ENCODE measurements around the gene NOS3.

NOS3 gene

DNA sequence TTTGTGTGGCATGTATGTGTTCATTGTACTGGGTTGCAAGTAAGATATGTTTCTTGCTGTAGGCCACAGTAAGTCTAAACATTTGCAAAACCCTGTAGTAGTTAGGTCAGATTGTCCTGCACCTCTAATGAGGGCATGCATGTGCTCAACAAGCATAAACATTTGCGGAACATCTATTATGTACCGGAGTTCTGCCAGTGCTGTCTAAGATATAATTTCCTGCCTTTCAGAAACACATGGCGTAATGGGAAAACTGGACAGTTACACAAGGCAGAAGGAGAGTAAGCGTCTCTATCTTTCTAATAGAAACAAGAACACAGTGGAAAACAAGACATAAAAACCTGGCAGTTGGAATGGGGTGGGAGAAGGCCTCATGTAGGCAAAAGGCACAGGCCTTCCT, 40.2 kb downstream of the NOS3 start:
- Histone ChIP-seq H3K36me3 (ENCODE audit: control insufficient read depth, insufficient read depth, low read length) (no peaks in the 10 kb centered on the region), H3K23ac (ENCODE audit: low read length) (no peak overlapping the region), H3K79me2 (ENCODE audit: control insufficient read depth, insufficient read depth, low read length) (no peaks in the 10 kb centered on the region)

DNA sequence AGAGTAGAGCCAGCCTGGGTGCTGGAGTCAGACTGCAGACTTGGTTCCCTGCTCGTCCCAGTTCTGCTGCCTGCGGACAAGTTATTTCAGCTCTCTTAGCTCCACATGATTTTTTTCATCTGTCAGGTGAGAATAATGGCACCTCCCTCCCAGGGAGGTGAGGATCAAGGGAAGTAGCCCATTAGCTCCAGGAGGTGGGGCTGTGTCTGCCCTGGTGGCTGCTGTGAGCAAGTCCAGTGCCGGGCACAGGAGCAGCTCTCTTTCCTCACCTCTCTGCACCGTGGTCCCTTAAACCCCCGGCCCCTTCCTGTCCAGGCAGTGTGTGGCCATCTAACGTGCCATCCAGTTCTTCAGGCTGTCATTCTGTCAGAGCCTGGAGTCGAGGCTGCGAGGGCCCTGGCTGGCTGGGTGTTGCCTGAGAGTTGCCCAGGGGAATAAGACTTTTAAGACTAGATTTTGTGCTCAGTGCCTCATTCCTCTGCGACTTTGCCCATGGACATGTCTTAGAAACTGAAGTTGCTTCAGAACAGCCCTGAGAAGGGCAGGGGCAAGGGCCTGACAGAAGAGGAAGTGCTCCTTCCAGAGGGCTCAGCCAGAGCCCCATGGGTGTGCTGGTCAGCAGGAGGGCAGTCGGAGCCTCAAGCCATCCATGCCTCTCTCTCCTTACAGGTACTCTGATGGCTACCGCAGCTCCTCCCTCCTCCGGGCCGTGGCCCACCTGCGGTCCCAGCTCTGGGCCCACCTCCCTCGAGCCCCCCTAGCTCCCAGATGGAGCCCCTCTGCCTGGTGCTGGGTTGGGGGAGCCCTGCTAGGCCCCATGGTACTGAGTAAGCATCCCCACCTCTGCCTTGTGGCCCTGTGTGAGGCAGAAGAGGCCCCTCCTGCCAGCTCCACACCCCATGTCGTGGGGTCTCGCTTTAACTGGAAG, 42.4 kb downstream of the NOS3 start:
- H4K8ac ChIP-seq (ENCODE audit: low read depth, low read length) = no peak overlapping the region
- no peak overlapping the region for H2BK15ac ChIP-seq (replicated peaks; ENCODE audit: low read depth)
- H3K79me2 ChIP-seq (ENCODE audit: control insufficient read depth, insufficient read depth, low read length) = no peaks in the 10 kb centered on the region
- peak; percentile 69 for DNase-seq
- H3K4ac ChIP-seq (ENCODE audit: low read depth, low read length) = no peak overlapping the region
- peaks cover 2% of the 10 kb centered on the region for H3K36me3 ChIP-seq (ENCODE audit: control insufficient read depth, insufficient read depth, low read length)
- H3K23ac ChIP-seq (ENCODE audit: low read length) = no peak overlapping the region
- no peak overlapping the region for H3K56ac ChIP-seq (ENCODE audit: low read length)
- WGBS (ENCODE audit: extremely low coverage, insufficient coverage, low lambda C conversion rate) = no CpG with 5 or more reads among the region's 17 CpGs
- H3K4me2 ChIP-seq (ENCODE audit: low read length) = no peak overlapping the region
- no peak overlapping the region for H3K27ac ChIP-seq (ENCODE audit: low read depth, low read length)
- no peak overlapping the region for H3K18ac ChIP-seq (ENCODE audit: low read length)
- H2AK5ac ChIP-seq (ENCODE audit: low read length) = no peak overlapping the region
- H2BK5ac ChIP-seq (ENCODE audit: low read length) = no peak overlapping the region
- no peaks in the 10 kb centered on the region for H3K4me1 ChIP-seq (ENCODE audit: control insufficient read depth, low read depth, low read length)
- no peaks in the 10 kb centered on the region for H3K79me1 ChIP-seq (ENCODE audit: low read length)
- no peak overlapping the region for H4K5ac ChIP-seq (ENCODE audit: low read length)
- H2BK120ac ChIP-seq (ENCODE audit: low read depth, low read length) = no peak overlapping the region
- no peaks in the 10 kb centered on the region for H3K27me3 ChIP-seq (ENCODE audit: insufficient read depth, low read length, poor library complexity)
- H3K4me3 ChIP-seq (ENCODE audit: low read length) = no peak overlapping the region
- H3K9ac ChIP-seq (ENCODE audit: low read length) = no peak overlapping the region

More for the DNA sequence above, 40.2 kb downstream of the NOS3 start:
- Histone ChIP-seq H3K79me1 (ENCODE audit: low read length) (no peaks in the 10 kb centered on the region), H4K8ac (ENCODE audit: low read depth, low read length) (no peak overlapping the region), H2BK15ac (replicated peaks; ENCODE audit: low read depth) (no peak overlapping the region), H2BK5ac (ENCODE audit: low read length) (no peak overlapping the region), H3K27ac (ENCODE audit: low read depth, low read length) (no peak overlapping the region), H3K18ac (ENCODE audit: low read length) (no peak overlapping the region), H3K4me3 (ENCODE audit: low read length) (no peak overlapping the region), H4K5ac (ENCODE audit: low read length) (no peak overlapping the region), H3K4ac (ENCODE audit: low read depth, low read length) (no peak overlapping the region), H3K4me1 (ENCODE audit: control insufficient read depth, low read depth, low read length) (no peaks in the 10 kb centered on the region), H3K9ac (ENCODE audit: low read length) (no peak overlapping the region), H2BK120ac (ENCODE audit: low read depth, low read length) (no peak overlapping the region), H2AK5ac (ENCODE audit: low read length) (no peak overlapping the region), H3K4me2 (ENCODE audit: low read length) (no peak overlapping the region), H3K56ac (ENCODE audit: low read length) (no peak overlapping the region), H3K27me3 (ENCODE audit: insufficient read depth, low read length, poor library complexity) (no peaks in the 10 kb centered on the region)
- DNase-seq = no peak
- no CpG with 5 or more reads among the region's 4 CpGs for WGBS (ENCODE audit: extremely low coverage, insufficient coverage, low lambda C conversion rate)

- Histone ChIP-seq H2BK120ac (ENCODE audit: low read depth, low read length) (no peak overlapping the region), H3K27ac (ENCODE audit: low read depth, low read length) (no peak overlapping the region), H3K4me1 (ENCODE audit: control insufficient read depth, low read depth, low read length) (no peaks in the 10 kb centered on the region), H3K23ac (ENCODE audit: low read length) (no peak overlapping the region), H3K79me1 (ENCODE audit: low read length) (no peaks in the 10 kb centered on the region), H3K79me2 (ENCODE audit: control insufficient read depth, insufficient read depth, low read length) (no peaks in the 10 kb centered on the region), H3K4me3 (ENCODE audit: low read length) (no peak overlapping the region), H3K36me3 (ENCODE audit: control insufficient read depth, insufficient read depth, low read length) (peaks cover 2% of the 10 kb centered on the region), H2BK15ac (replicated peaks; ENCODE audit: low read depth) (no peak overlapping the region), H2AK5ac (ENCODE audit: low read length) (no peak overlapping the region), H4K5ac (ENCODE audit: low read length) (no peak overlapping the region), H4K8ac (ENCODE audit: low read depth, low read length) (no peak overlapping the region), H3K56ac (ENCODE audit: low read length) (no peak overlapping the region), H3K4me2 (ENCODE audit: low read length) (no peak overlapping the region), H3K18ac (ENCODE audit: low read length) (no peak overlapping the region), H3K27me3 (ENCODE audit: insufficient read depth, low read length, poor library complexity) (no peaks in the 10 kb centered on the region), H3K9ac (ENCODE audit: low read length) (no peak overlapping the region), H2BK5ac (ENCODE audit: low read length) (no peak overlapping the region), H3K4ac (ENCODE audit: low read depth, low read length) (no peak overlapping the region)
- no peak for DNase-seq
- WGBS (ENCODE audit: extremely low coverage, insufficient coverage, low lambda C conversion rate) = no CpG with 5 or more reads among the region's 5 CpGs
Observed at GRCh38 chr7:151033864-151034249, 43.0 kb downstream of the NOS3 start.

DNA sequence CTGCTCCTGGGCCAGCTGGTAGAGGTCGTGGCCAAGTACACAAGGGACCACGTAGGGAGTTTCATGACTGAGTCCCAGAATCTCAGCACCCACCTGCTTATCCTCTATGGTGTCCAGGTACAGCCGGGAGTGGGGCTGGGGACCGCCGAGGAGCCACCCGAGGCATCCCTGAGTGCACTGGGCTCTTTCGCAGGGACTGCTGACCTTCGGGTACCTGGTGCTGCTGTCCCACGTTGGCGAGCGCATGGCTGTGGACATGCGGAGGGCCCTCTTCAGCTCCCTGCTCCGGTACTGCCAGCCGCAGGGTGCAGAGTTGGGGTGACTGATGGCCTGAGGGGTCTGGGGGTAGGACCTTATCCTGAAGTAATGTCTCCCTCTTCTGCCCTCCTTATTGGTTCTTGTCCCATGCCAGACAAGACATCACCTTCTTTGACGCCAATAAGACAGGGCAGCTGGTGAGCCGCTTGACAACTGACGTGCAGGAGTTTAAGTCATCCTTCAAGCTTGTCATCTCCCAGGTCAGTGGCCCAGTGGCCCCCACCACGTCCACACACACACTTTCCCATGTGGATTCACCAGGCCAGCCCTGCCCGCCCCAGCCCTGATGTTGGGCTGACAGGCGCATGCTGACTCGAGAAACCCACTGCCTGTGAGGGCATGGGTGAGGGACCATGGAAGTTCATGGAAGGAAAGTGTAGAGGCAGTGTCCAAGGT, 43.7 kb downstream of the NOS3 start:
- H2BK5ac ChIP-seq (ENCODE audit: low read length) = no peak overlapping the region
- no peak overlapping the region for H4K8ac ChIP-seq (ENCODE audit: low read depth, low read length)
- H2AK5ac ChIP-seq (ENCODE audit: low read length) = no peak overlapping the region
- no peak overlapping the region for H4K5ac ChIP-seq (ENCODE audit: low read length)
- no peaks in the 10 kb centered on the region for H3K4me1 ChIP-seq (ENCODE audit: control insufficient read depth, low read depth, low read length)
- H3K4me2 ChIP-seq (ENCODE audit: low read length) = no peak overlapping the region
- no peak overlapping the region for H3K9ac ChIP-seq (ENCODE audit: low read length)
- H3K27ac ChIP-seq (ENCODE audit: low read depth, low read length) = no peak overlapping the region
- H3K27me3 ChIP-seq (ENCODE audit: insufficient read depth, low read length, poor library complexity) = no peaks in the 10 kb centered on the region
- H3K36me3 ChIP-seq (ENCODE audit: control insufficient read depth, insufficient read depth, low read length) = peaks cover 2% of the 10 kb centered on the region
- no peak overlapping the region for H3K23ac ChIP-seq (ENCODE audit: low read length)
- no peak for DNase-seq
- no peak overlapping the region for H3K4me3 ChIP-seq (ENCODE audit: low read length)
- H3K18ac ChIP-seq (ENCODE audit: low read length) = no peak overlapping the region
- WGBS (ENCODE audit: extremely low coverage, insufficient coverage, low lambda C conversion rate) = no CpG with 5 or more reads among the region's 21 CpGs
- no peaks in the 10 kb centered on the region for H3K79me1 ChIP-seq (ENCODE audit: low read length)
- H3K56ac ChIP-seq (ENCODE audit: low read length) = no peak overlapping the region
- no peaks in the 10 kb centered on the region for H3K79me2 ChIP-seq (ENCODE audit: control insufficient read depth, insufficient read depth, low read length)
- no peak overlapping the region for H2BK120ac ChIP-seq (ENCODE audit: low read depth, low read length)
- no peak overlapping the region for H2BK15ac ChIP-seq (replicated peaks; ENCODE audit: low read depth)
- H3K4ac ChIP-seq (ENCODE audit: low read depth, low read length) = no peak overlapping the region

DNA sequence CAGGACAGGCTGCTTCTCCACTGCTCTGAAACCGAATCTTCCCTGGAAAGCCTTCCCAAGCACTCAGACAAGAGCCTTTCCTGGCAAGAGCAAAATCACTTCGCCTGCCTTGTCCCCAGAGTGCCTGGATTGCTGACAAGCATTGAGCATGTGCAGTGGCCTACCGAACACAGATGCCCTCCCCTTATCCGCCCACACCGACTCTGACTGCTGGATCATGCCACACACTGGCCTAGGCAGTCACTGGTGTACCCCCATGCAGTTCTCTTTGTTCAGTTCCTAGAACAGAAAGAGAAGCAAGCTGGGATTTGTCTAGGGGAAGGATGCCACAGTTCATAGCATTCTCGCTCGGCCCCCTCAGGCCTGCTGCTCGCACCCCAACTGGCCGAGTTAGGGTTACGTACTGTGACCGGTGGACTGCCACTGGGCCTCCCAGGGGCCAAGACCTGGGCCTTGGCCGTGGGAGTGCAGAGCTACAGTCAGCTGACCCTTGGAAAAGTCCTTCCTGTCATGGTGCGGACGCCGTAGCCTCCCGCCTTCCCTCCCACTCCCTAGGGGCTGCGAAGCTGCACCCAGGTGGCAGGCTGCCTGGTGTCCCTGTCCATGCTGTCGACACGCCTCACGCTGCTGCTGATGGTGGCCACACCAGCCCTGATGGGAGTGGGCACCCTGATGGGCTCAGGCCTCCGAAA, 44.4 kb downstream of the NOS3 start:
- Histone ChIP-seq H3K79me2 (ENCODE audit: control insufficient read depth, insufficient read depth, low read length) (no peaks in the 10 kb centered on the region), H3K4me3 (ENCODE audit: low read length) (no peak overlapping the region), H4K8ac (ENCODE audit: low read depth, low read length) (no peak overlapping the region), H3K23ac (ENCODE audit: low read length) (no peak overlapping the region), H2BK120ac (ENCODE audit: low read depth, low read length) (no peak overlapping the region), H4K5ac (ENCODE audit: low read length) (no peak overlapping the region), H2BK5ac (ENCODE audit: low read length) (no peak overlapping the region), H3K4me2 (ENCODE audit: low read length) (no peak overlapping the region), H3K27ac (ENCODE audit: low read depth, low read length) (no peak overlapping the region), H2AK5ac (ENCODE audit: low read length) (no peak overlapping the region), H3K9ac (ENCODE audit: low read length) (no peak overlapping the region), H3K4ac (ENCODE audit: low read depth, low read length) (no peak overlapping the region), H3K18ac (ENCODE audit: low read length) (no peak overlapping the region), H3K79me1 (ENCODE audit: low read length) (no peaks in the 10 kb centered on the region), H3K56ac (ENCODE audit: low read length) (no peak overlapping the region), H3K36me3 (ENCODE audit: control insufficient read depth, insufficient read depth, low read length) (peaks cover 2% of the 10 kb centered on the region), H2BK15ac (replicated peaks; ENCODE audit: low read depth) (no peak overlapping the region), H3K27me3 (ENCODE audit: insufficient read depth, low read length, poor library complexity) (no peaks in the 10 kb centered on the region), H3K4me1 (ENCODE audit: control insufficient read depth, low read depth, low read length) (no peaks in the 10 kb centered on the region)
- no CpG with 5 or more reads among the region's 21 CpGs for WGBS (ENCODE audit: extremely low coverage, insufficient coverage, low lambda C conversion rate)
- no peak for DNase-seq
